GM18858 (cell line): ENCODE results near the gene ASAP3.

ENCODE experiments used
- ATAC-seq: cut with Tn5 transposase; IDR thresholded peaks from one replicate; pipeline ENCODE4 v1.9.1; 2021; ENCODE audit not compliant: unreplicated experiment

ASAP3 gene

DNA sequence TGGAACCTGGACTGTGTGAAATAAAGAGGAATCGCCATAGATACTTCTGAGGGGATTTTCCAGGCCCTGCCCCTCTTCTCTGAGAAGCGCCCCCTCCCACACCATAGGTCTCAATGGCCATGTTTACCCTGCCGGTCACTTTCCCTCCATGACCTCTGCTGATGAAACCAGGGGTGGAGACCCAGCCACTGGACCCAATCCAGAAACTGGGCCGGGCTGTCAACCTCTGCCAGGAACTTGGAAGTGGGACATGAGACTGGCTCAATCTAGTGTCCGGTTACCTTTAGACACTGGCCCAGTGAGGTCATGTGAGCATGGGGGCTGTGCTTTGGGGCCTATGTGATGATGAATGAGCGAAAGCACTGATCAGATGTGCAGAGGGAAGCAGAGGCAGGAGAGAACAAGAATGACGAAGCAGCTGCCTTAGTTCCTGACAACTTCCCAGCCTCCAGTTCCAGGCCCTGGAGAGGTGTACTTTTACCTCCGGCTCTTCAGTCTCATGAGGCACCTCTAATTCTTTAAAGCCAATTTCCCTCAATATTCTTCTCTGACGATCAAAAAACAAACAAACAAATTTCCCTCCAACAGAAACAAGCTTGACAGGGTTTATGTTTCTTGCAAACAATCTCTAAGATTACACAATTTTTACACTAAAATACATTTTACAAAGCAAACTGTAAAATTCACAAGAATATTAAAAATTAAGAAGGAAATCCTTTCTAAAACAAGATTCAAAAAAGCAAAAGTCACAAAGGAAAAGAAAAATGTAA lies 4.9 kb downstream of the ASAP3 start:
- ATAC-seq = no peak

DNA sequence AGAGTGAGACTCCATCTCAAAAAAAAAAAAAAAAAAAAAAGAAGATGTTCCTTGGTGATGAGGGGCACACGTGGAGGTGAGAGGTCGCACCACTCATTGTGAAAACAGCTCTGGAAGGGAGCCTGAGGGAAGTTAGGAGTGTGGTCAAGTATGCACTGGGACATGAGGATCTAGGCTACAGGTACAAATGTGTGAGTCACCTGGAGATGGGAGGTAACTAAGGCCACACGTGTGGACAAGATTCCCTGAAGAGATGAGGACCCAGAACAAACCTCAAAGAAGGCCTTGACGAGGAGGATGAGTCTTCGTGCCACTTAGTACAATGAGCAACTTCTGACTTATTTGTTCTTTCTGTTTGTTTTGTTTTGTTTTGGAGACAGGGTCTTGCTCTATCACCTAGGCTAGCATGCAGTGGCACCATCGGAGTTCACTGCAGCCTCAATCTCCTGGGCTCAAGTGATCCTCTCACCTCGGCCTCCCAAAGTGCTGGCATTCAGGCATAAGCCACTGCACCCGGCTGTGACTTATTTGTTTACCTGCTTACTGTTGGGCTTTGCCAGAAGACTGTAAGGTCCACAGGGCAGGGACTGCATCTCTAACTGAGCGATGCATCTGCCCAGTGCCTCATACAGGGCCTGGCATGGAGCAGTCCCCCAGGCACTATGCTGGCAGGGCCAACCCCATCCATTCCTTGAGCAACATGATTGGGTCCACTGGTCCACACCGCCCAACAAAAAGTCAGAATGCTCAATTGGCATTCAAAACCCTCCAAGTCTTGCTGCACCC lies 6.4 kb downstream of the ASAP3 start:
- ATAC-seq = no peak

DNA sequence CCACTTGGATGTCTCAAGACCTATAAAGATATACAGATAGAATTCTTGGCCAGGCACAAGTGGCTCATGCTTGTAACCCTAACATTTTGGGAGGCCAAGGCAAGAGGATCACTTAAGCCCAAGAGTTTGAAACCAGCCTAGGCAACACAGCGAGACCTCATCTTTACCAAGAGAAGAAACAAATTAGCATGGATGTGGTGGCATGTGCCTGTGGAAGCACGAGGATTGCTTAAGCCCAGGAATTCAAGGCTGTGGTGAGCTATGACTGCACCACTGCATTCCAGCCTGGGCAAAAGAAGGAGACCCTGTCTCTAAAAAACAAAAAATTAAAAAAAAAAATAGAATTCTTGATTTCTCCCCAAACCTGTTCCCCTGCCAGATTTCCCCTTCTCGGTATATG lies 8.3 kb downstream of the ASAP3 start:
- no peak for ATAC-seq

DNA sequence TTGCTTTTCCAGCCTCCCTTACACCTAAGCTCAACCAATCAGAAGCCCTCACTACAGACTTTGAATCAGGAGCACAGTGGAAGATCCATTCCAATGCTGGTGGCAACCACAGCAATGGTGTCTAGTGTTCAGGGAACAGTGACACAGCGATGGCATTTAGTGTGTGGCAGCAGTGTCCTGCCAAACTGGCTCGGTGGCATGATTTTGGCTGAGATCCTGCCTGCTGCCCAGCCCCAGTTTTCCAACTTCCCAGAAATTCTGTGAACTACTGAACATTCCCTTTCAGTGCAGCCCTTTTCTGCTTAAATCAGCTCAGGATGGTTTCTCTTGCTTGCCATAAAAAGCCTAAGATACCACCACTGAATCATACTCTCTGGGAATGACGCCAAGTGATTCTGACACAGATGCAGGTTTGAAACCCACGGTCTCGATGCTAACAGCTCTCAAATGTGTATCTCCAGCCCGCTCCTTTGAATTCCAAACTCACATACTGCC lies 8.8 kb downstream of the ASAP3 start:
- ATAC-seq = no peak

DNA sequence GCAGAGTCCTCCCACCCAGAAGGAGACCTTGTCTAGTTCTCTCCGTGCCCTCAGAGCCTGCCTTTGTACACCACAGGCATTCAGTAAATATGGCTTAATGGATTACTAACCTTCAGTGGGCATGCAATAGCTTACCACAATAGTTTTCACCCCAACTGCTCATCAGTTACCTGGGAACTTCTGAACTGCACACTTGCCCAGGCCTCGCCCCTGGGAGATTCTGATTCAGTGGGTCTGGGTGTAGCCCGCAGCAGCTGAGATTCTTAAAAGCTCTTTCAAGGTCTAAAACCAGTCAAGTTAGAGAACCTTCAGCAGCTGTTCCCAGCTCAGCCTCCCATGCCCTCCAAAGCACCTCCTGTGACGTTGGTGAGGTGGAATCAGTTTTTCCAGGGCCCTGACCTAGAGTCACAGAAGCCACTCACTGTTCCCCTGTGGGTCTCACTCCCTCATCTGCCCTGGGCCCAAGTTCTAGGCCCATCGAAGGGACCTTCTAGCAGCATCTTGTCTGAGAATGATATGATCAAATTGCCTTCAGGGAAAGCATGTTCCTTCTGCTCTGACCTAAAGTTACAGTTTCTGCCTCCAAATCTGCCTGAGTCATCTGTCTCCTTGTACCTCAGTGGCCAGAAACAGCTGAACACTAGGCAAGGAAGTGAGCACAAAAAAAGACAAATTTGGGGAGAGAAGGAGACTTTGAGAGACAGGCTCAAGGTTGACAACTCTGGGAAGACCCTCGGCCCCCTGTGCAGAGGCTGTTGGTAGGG lies 10.8 kb downstream of the ASAP3 start:
- ATAC-seq = no peak

DNA sequence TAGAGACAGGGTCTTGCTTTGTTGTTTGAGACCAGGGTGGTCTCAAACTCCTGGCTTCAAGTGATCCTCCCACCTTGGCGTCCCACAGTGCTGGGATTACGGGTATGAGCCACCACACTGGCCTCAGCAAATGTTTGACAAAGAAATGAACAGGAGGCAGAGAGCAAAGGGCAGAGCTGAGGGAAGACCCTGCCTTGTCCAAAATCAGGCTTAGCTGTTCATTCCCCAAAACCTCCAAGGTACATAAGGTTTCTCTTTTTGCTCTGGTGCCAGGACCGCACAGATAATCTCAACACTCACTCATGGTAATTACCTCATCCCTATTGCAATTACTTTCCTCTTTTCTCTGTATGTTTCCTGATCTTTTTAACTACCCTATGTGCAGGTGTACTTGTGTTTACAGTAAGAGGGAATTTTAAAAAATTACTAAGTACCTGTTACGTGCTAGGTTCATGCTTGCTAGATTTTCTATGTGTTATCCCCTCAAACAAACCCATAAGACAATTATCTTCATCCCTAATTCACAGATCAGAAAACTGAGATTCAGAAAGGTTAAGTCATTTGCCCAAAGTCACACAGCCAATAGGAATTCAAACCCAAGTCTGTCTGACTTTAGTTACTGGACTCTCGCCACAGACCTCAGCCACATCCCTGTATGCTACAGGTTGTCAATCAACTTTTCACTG lies 11.5 kb downstream of the ASAP3 start:
- no peak for ATAC-seq

DNA sequence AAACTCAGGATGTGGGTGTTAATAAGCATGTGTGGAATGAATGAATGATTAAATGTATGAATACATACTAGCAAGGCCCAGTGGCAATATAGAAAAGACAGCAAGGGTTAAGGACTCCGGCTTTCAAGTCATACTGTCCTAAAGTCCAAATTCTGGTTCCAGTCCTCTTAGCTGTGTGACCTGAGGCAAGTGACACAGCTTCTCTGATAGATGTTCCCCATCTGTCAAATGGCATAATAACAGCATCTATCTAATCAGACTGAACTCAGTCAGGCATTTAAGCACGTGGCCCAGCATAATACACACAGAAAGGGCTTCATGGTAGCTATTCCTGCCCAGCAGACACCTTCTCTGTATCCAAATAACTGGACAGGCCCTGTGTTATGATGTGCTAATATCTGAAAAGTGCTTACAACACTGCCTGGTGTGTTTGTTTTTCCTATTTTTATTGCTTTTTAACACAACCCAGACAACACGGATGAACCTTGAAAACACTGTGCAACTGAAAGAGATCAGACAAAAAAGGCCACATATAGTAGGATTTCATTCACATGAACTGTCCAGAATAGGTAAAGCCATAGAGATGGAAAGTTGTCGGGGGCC lies 12.4 kb downstream of the ASAP3 start:
- ATAC-seq = no peak

DNA sequence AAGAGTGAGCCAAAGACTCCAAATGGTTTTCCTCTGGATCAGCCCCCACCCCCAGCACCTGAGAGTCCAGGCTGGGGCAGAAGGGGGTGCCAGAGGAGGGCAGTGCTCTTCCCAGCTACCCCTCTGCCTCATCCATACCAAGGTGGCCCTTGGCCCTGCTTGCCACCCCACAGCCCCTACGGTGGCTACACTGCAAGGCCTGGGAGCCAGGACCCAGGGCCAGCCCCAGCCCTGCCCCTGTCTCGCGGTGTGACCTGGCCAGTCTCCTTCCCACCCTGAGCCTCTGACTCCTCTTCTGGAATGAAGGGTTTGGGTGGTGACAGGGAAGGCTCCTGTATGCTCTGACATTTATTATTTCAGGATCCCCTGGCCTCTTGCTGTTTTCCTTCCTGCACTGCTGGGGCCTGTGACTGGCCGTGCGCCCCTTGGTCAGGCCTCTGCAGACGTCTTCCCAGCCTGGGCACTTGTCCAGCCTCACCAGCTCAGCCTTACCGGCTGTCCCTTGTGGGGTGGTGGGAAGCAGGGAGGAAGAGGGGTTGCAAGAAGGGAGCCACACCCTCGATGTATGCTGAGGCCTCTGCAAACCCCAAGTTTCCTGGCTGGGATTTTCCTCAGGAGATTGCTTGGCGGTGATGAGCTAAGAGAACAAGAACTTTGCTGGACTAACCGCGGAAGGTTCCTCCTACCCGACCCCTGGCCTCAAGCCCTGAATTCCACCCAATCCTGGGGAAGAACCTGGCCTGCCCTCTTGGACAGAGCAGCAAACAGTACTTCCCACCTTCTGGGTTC lies 13.5 kb downstream of the ASAP3 start:
- no peak for ATAC-seq

DNA sequence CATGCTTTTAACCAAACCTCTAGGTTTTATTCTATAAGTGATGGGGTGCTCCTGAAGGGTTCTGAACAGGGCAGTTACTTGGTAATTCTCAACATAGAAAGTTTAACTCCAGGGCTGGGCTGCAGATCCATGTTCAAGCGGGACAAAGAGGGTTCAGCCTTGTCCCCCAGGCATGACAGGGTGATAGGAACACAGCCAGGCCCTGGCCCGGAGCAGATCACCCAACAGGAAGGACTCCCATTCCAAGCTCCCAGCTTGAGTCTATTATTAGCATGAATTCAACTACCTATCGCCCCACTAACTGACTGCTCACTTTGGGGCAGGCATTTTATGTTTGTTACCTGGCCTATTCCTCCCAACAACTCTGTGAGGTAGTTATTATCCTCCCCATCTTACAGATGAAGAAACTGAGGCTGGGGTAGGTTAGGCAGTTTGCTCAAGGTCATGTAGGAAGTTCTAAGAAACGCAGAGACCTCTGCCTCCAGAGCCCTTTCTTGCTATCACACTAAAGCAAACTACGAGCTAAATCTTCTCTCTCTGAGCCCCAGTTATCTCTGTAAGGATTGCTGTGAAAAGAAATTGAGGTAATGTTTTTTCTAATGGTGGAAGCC lies 14.5 kb downstream of the ASAP3 start:
- ATAC-seq = no peak

DNA sequence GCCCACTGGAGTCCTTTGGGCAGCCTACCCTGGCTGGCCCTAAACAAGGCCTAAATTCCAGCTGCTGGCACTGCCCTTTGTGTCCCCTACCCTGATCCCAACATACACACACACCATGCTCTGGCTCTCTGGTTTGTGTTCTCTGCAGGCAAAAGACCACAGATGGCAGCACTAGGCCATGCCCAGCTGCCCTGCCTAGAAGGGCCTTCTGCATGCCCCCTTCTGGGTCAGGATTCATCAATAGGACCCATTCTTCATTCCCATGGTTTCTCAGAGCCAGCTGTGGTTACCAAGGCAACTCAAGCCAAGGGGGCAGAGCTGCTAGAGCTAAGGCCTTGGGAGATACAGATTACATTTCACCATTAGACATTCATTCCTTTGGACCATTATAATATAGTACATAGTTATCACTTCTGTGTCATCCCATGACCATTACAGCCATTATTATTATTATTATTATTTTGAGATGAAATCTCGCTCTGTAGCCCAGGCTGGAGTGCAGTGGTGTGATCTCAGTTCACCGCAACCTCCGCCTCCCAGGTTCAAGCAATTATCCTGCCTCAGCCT lies 17.5 kb downstream of the ASAP3 start:
- ATAC-seq = no peak

DNA sequence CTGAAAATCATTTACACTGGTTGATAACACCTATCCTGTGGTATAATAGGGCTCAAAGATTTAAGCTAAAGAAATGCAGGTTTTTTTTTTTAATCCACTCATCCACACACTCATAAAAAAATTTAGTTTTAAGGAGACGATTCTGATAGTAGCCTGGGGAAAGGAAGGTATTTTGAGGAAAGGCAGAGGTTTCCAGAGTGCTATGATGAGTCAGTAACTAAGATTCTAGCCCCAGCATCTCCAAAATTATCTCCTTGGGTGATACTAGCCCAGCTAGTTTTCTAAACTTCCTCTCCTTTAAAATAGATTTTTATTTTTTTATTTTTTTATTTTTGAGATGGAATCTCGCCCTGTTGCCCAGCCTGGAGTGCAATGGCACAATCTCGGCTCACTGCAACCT lies 20.7 kb downstream of the ASAP3 start:
- no peak for ATAC-seq

DNA sequence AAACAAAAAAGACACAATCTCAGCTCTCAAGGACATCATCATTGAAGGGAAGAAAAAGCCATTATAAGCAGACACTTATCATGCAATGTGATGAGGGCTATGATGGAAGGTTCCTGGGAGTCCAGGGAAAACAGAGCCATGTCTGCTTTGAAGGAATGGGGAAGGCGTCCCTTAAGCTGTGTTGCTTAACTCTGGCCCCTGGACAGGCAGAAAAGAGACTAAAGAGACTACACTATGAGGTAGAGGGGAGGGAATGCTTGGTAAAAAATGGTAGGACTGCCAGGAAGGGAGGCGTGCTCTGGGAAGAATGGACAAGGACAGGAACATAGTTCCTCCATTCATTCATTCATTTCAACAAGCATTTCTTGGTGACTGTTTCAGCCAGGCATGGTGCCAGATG lies 21.2 kb downstream of the ASAP3 start:
- ATAC-seq = no peak

DNA sequence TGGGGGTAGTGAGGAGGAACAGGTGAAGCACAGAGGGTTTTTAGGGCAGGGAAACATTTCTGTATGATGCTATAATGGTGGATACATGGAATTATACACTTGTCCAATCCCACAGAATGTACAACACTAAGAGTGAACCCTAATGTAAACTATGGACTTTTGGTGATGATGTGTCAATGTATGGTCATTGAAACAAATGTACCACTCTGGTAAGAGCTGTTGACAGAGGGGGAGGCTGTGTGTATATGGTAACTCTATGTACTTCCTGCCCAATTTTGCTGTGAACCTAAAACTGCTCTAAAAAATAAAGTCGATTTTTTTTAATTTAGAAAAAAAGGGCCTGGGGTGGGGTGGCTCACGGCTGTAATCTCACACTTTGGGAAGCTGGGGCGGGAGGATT lies 22.9 kb downstream of the ASAP3 start:
- ATAC-seq = no peak

DNA sequence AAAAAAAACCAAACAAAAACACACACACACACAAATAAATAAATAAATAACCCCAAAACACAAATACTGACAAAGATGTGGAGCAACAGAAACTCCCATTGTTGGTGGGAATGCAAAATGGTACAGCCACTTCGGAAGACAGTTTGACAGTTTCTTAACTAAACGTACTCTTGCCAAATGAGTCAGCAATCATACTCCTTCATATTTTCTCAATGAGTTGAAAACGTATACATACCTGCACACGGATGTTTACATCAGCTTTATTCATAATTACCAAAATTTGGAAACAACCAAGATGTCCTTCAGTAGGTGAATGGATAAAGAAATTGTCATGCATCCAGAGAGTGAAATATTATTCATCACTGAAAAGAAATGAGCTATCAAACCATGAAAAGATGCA lies 23.5 kb downstream of the ASAP3 start:
- ATAC-seq = no peak

DNA sequence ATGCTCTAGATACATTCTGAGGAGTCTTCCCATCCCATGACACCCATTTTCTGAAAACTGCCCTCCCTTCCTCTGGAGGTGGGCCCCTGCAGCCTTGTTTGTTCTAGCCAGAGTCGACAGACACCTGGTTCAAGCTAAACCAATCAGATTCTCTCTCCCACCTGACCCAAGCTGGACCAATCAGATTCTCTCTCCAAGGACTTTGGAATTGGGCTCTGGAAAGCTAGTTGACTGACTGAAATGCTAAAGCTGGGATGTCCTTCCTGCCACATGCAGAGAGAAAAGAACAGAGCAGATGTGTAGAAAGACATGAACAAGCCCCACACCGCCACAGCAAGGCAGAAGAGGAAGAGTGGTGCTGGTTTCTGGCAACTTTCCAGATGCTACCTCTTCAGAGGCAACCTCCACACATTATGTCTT lies 24.6 kb downstream of the ASAP3 start:
- ATAC-seq = no peak

DNA sequence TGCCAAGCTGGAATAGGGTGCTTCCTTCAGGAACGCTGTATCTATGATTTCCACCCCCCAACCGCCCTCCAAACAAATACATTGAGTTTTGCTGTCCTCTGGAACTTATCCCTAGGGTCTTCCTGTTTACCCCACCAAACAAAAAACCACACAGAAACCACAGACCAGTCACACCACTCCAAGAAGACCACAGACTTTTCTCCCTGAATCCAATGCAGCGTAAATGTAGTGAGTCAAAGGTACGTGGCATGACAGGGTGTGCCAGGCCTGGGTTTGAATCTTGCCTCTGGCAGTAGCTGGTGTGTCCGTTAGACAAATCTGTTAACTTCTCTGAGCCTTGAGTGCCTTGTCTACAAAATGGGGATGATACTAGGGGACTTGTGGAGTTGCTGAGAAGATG lies 27.8 kb downstream of the ASAP3 start:
- ATAC-seq = no peak

DNA sequence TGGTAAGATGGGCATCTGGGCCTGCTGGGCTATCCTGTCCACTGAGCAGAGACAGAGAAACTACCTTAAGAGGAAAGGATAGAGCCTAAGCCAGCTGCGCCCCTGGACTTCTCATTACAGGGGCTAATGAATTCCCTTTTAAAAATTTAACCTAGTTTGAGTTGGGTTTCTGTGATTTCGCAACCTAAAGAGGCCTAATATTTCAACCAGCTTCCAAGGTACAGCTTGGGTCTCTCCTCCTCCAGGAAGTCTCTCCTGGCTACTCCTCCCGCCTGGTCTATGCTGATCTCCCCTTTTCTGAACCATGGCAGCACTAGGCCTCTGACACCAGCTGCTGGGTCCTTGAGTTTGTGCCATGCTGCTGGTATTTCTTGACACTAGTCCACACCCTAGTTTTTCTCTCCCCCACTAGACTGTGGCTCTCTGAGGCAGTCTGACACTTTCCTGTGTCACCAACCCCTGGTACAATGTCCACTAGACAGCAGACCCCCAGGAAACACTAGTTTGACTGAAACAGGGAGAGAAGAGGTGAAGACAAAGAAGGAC lies 30.5 kb downstream of the ASAP3 start:
- ATAC-seq = no peak

DNA sequence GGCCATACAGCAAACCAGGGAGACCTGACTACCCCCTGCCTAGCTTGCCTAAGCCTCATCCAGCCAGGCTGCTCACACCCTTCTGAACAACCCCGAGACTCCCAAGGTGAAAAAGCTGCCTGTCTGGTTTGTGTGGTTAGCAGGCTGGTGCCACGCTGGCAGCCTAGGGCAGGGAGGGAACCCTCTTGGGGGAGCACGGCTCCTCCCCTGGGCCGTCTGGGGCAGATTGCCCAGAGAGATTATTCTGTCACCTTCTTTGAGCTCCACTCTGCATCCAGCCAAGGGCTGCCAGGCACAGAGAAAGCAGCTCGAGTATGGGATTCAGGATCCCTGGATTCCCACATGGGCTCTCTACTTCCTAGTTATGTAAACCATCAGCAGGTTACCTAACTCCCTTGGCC lies 32.0 kb downstream of the ASAP3 start:
- ATAC-seq = no peak

DNA sequence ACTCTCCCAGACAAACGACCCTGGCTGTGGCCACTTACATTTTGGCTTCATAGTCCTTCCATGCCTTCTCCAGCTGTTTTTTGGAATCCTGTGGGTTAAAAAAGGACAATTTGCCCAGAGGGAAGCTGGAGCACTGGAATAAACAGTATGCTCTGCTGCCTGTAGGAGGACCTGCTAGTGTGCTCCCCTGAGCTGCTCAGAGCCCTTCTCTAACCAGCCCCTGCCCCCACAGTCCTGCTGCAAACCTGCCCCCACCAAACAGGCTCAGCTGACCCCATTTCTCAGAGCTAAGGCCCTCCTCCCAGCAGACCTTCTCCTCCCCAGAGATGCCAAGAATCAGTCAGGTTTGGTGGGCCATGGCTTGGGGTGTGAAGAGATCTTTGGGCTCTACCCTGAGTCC lies 32.5 kb downstream of the ASAP3 start:
- ATAC-seq = no peak
